ENCODE data around the gene TNFAIP8L3.

TNFAIP8L3 gene

DNA sequence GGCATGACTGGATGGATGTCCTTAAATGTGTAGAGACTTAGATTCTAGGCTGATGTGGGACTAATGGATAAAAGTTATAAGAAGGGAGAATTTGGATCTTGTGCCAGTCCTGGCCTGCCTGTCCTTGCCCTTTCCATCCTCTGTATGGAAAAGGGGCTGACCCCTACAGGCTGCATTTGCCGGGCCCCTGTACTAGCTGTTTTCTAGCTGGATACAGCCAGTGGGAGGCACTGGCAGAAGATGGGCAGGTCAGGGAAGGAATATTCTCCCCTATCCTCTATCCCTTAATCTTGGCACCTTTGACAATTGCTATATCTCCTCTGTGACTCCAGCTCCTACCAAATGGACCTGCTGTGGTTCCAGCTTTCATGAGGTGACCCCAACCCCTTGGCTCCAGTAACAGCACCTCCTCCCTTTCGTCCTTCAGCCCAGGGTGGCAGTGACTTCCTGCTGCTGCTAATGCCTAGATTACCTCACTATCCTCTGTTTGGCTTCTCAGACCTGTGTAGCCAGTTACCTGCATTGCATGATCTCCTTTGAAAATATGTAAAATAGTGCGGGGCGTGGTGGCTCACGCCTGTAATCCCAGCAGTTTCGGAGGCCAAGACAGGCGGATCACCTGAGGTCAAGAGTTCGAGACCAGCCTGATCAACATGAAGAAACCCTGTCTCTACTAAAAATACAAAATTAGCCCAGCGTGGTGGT is 6.2 kb upstream of the TNFAIP8L3 start:
- POLR2A ChIA-PET, result no interaction called here
- CTCF ChIA-PET, result no interaction called here
- no peak for DNase-seq (ENCODE audit: extremely low spot score)
- TF ChIP-seq FOXM1 (IDR thresholded peaks at IDR 0.05; ENCODE audit: borderline replicate concordance), result no peak
- no peak for TF ChIP-seq SP1 (IDR thresholded peaks at IDR 0.05)
- no peak for TF ChIP-seq FOXK2 (IDR thresholded peaks at IDR 0.05)
- TF ChIP-seq ELF4 (IDR thresholded peaks at IDR 0.05), result no peak
- TF ChIP-seq LEF1 (IDR thresholded peaks at IDR 0.05; ENCODE audit: borderline replicate concordance), result no peak
- no peak for TF ChIP-seq HDGF (IDR thresholded peaks at IDR 0.05; ENCODE audit: borderline replicate concordance)
- TF ChIP-seq CTBP1 (IDR thresholded peaks at IDR 0.05; ENCODE audit: borderline replicate concordance), result no peak
- no peak for TF ChIP-seq TARDBP (IDR thresholded peaks at IDR 0.05)
- no peak for TF ChIP-seq BHLHE40 (IDR thresholded peaks at IDR 0.05; ENCODE audit: borderline replicate concordance)
- TF ChIP-seq NFRKB (IDR thresholded peaks at IDR 0.05), result no peak
- no peak for TF ChIP-seq L3MBTL2 (conservative IDR thresholded peaks at IDR 0.05)
- no peak for TF ChIP-seq ZNF384 (IDR thresholded peaks at IDR 0.05)
- TF ChIP-seq, protein P1, sequence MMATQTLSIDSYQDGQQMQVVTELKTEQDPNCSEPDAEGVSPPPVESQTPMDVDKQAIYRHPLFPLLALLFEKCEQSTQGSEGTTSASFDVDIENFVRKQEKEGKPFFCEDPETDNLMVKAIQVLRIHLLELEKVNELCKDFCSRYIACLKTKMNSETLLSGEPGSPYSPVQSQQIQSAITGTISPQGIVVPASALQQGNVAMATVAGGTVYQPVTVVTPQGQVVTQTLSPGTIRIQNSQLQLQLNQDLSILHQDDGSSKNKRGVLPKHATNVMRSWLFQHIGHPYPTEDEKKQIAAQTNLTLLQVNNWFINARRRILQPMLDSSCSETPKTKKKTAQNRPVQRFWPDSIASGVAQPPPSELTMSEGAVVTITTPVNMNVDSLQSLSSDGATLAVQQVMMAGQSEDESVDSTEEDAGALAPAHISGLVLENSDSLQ (IDR thresholded peaks at IDR 0.05), result no peak
- no peak for TF ChIP-seq FOXA1 (IDR thresholded peaks at IDR 0.05)
- TF ChIP-seq ARNT (IDR thresholded peaks at IDR 0.05), result no peak
- no peak for TF ChIP-seq SUZ12 (IDR thresholded peaks at IDR 0.05)

DNA sequence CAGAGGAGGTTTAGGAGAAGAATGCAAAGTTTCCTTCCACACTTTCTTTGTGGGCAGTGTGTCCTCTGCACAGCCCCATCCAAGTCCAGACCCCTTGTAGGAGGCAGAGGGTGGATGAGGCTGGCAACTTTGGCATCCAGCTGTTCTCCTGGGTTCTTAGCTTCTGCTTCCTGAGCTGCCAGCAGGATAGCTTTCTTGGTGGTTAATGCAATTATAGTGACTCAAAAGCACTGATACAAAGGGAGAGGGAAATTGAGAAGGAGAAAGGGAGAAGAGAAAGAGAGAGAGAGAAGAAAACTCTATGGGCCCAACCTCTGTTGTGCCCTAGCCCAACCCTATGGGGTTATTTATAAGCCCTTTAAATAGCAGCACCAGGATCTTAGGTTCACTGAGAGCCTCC is 4.5 kb upstream of the TNFAIP8L3 start:
- ChIA-PET POLR2A (no interaction called here), CTCF (no interaction called here)
- TF ChIP-seq LEF1 (IDR thresholded peaks at IDR 0.05; ENCODE audit: borderline replicate concordance), result no peak
- TF ChIP-seq TARDBP (IDR thresholded peaks at IDR 0.05), result no peak
- TF ChIP-seq FOXK2 (IDR thresholded peaks at IDR 0.05), result no peak
- TF ChIP-seq BHLHE40 (IDR thresholded peaks at IDR 0.05; ENCODE audit: borderline replicate concordance), result no peak
- no peak for TF ChIP-seq ARNT (IDR thresholded peaks at IDR 0.05)
- TF ChIP-seq HDGF (IDR thresholded peaks at IDR 0.05; ENCODE audit: borderline replicate concordance), result no peak
- TF ChIP-seq, protein P1 (IDR thresholded peaks at IDR 0.05), result no peak
- TF ChIP-seq CTBP1 (IDR thresholded peaks at IDR 0.05; ENCODE audit: borderline replicate concordance), result no peak
- no peak for TF ChIP-seq SP1 (IDR thresholded peaks at IDR 0.05)
- no peak for TF ChIP-seq ZNF384 (IDR thresholded peaks at IDR 0.05)
- TF ChIP-seq SUZ12 (IDR thresholded peaks at IDR 0.05), result no peak
- TF ChIP-seq ELF4 (IDR thresholded peaks at IDR 0.05), result no peak
- TF ChIP-seq FOXA1 (IDR thresholded peaks at IDR 0.05), result no peak
- no peak for TF ChIP-seq NFRKB (IDR thresholded peaks at IDR 0.05)
- TF ChIP-seq L3MBTL2 (conservative IDR thresholded peaks at IDR 0.05), result no peak
- no peak for TF ChIP-seq FOXM1 (IDR thresholded peaks at IDR 0.05; ENCODE audit: borderline replicate concordance)
- DNase-seq (ENCODE audit: extremely low spot score), result no peak

DNA sequence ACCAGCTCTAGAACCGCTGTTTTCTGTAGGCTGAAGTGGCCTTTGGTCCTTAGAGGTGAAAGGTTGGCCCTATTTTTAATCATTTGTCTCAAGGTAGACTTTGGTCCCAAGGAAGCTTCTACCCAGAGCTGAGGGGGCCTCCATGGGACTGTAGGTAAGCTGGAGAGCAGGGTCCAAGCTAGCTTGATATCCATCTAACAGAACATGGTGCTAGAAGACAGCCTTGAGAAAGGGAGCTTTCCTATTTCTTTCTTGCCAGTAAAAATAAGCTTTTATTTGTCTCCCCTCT is 3.6 kb upstream of the TNFAIP8L3 start:
- TF ChIP-seq SUZ12 (IDR thresholded peaks at IDR 0.05) (no peak), HDGF (IDR thresholded peaks at IDR 0.05; ENCODE audit: borderline replicate concordance) (no peak), FOXM1 (IDR thresholded peaks at IDR 0.05; ENCODE audit: borderline replicate concordance) (no peak), SP1 (IDR thresholded peaks at IDR 0.05) (no peak), ARNT (IDR thresholded peaks at IDR 0.05) (no peak)
- TF ChIP-seq, protein P1 (IDR thresholded peaks at IDR 0.05), result no peak
- ChIA-PET POLR2A (no interaction called here), CTCF (no interaction called here)
- DNase-seq (ENCODE audit: extremely low spot score), result no peak

DNA sequence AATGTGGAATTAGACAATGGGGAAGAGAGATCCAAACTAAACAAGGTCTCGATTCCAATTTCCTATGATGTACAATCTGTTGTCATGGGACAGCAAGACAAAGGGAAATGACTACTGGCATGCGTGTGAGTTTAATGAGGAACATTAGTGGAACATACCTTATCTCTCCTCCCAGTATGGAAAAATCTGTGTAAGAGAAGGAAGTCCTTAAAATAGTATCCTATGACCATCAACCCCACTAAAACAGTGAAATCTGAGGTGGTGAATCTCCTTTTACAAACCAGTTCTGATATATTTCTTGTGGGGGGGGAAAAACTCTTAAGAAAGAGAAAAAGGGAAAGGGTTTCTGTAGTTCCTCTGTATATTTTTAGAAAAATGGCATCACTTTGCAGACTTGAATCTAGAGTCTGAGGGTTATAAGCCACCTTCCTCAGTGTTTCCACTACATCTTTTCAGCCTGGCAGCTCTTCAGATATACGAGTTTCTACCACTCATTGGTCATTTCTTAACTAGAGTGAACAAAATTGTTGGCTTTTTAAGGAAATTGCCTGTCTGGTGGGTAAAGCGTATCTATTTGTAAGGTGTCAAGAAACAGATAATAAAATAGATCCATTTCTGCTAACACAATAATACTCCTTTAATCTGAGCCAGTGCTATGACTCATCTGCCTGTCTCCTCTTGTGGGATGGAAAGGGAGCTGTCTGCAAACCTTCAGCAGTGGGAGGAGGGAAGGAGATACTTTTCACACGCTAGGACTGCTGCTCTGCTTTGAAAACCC is 3.0 kb upstream of the TNFAIP8L3 start:
- TF ChIP-seq SP1 (IDR thresholded peaks at IDR 0.05) (no peak), LEF1 (IDR thresholded peaks at IDR 0.05; ENCODE audit: borderline replicate concordance) (no peak), FOXK2 (IDR thresholded peaks at IDR 0.05) (no peak), ZNF384 (IDR thresholded peaks at IDR 0.05) (no peak), TARDBP (IDR thresholded peaks at IDR 0.05) (no peak), FOXA1 (IDR thresholded peaks at IDR 0.05) (no peak), NFRKB (IDR thresholded peaks at IDR 0.05) (no peak), CTBP1 (IDR thresholded peaks at IDR 0.05; ENCODE audit: borderline replicate concordance) (no peak), SUZ12 (IDR thresholded peaks at IDR 0.05) (no peak), BHLHE40 (IDR thresholded peaks at IDR 0.05; ENCODE audit: borderline replicate concordance) (no peak), FOXM1 (IDR thresholded peaks at IDR 0.05; ENCODE audit: borderline replicate concordance) (no peak), ARNT (IDR thresholded peaks at IDR 0.05) (no peak), ELF4 (IDR thresholded peaks at IDR 0.05) (no peak), L3MBTL2 (conservative IDR thresholded peaks at IDR 0.05) (no peak), HDGF (IDR thresholded peaks at IDR 0.05; ENCODE audit: borderline replicate concordance) (no peak)
- TF ChIP-seq, protein P1 (IDR thresholded peaks at IDR 0.05), result no peak
- CTCF ChIA-PET, result no interaction called here
- POLR2A ChIA-PET, result no interaction called here
- no peak for DNase-seq (ENCODE audit: extremely low spot score)

GRCh38 chr15:51096976-51097375 is 2.3 kb upstream of the TNFAIP8L3 start:
- no peak for TF ChIP-seq BHLHE40 (IDR thresholded peaks at IDR 0.05; ENCODE audit: borderline replicate concordance)
- TF ChIP-seq FOXK2 (IDR thresholded peaks at IDR 0.05), result no peak
- TF ChIP-seq ARNT (IDR thresholded peaks at IDR 0.05), result no peak
- no peak for TF ChIP-seq NFRKB (IDR thresholded peaks at IDR 0.05)
- no peak for TF ChIP-seq LEF1 (IDR thresholded peaks at IDR 0.05; ENCODE audit: borderline replicate concordance)
- no peak for DNase-seq (ENCODE audit: extremely low spot score)
- POLR2A ChIA-PET, result no interaction called here
- CTCF ChIA-PET, result no interaction called here

All from HEK293T (cell line).